HG03175 (cell line): ENCODE data around the gene PPP2R2C.

ENCODE experiments used
- ATAC-seq: cut with Tn5 transposase; IDR thresholded peaks from one replicate; pipeline ENCODE4 v1.9.1; 2021; ENCODE audit warnings: mild to moderate bottlenecking, moderate library complexity; ENCODE audit not compliant: unreplicated experiment

Gene PPP2R2C

GRCh38 chr4:6349896-6350603, 122.4 kb downstream of the PPP2R2C start:
- no peak for ATAC-seq

- no peak for ATAC-seq
Measured at GRCh38 chr4:6348408-6348807, 124.0 kb downstream of the PPP2R2C start.

- no peak for ATAC-seq
Measured at GRCh38 chr4:6347511-6348045, 124.8 kb downstream of the PPP2R2C start.

- no peak for ATAC-seq
Measured at GRCh38 chr4:6346373-6347110, 125.9 kb downstream of the PPP2R2C start.

- ATAC-seq = no peak
Measured at GRCh38 chr4:6345866-6346265, 126.5 kb downstream of the PPP2R2C start.

- no peak for ATAC-seq
Measured at GRCh38 chr4:6345096-6345830, 127.2 kb downstream of the PPP2R2C start.

GRCh38 chr4:6343939-6344408, 128.4 kb downstream of the PPP2R2C start:
- no peak for ATAC-seq

- ATAC-seq = no peak
Measured at GRCh38 chr4:6342530-6343293, 129.7 kb downstream of the PPP2R2C start.

- no peak for ATAC-seq
Measured at GRCh38 chr4:6341696-6342095, 130.7 kb downstream of the PPP2R2C start.

GRCh38 chr4:6340446-6341015, 131.9 kb downstream of the PPP2R2C start:
- ATAC-seq = no peak

- no peak for ATAC-seq
Measured at GRCh38 chr4:6339818-6340445, 132.5 kb downstream of the PPP2R2C start.

- no peak for ATAC-seq
Measured at GRCh38 chr4:6338951-6339817, 133.2 kb downstream of the PPP2R2C start.

GRCh38 chr4:6338175-6338950, 134.1 kb downstream of the PPP2R2C start:
- ATAC-seq = peak; percentile 55

GRCh38 chr4:6337331-6337935, 135.0 kb downstream of the PPP2R2C start:
- no peak for ATAC-seq

- no peak for ATAC-seq
Measured at GRCh38 chr4:6336166-6336565, 136.2 kb downstream of the PPP2R2C start.

- no peak for ATAC-seq
Measured at GRCh38 chr4:6335040-6335590, 137.3 kb downstream of the PPP2R2C start.

- ATAC-seq = no peak
Measured at GRCh38 chr4:6334203-6334887, 138.1 kb downstream of the PPP2R2C start.
